GM18873 (cell line): Measurements from ENCODE around the gene EXOC2.
"Not testable (repeated sequence)": the region's sequence is repeated elsewhere in the genome, so short reads cannot be mapped to it uniquely, and the experiment has no call there.

ENCODE experiments used
- ATAC-seq: cut with Tn5 transposase; IDR thresholded peaks from one replicate; pipeline ENCODE4 v1.9.1; 2021; ENCODE audit warnings: mild to moderate bottlenecking, moderate library complexity, moderate number of reproducible peaks; ENCODE audit not compliant: unreplicated experiment, low FRiP score

Gene EXOC2

DNA sequence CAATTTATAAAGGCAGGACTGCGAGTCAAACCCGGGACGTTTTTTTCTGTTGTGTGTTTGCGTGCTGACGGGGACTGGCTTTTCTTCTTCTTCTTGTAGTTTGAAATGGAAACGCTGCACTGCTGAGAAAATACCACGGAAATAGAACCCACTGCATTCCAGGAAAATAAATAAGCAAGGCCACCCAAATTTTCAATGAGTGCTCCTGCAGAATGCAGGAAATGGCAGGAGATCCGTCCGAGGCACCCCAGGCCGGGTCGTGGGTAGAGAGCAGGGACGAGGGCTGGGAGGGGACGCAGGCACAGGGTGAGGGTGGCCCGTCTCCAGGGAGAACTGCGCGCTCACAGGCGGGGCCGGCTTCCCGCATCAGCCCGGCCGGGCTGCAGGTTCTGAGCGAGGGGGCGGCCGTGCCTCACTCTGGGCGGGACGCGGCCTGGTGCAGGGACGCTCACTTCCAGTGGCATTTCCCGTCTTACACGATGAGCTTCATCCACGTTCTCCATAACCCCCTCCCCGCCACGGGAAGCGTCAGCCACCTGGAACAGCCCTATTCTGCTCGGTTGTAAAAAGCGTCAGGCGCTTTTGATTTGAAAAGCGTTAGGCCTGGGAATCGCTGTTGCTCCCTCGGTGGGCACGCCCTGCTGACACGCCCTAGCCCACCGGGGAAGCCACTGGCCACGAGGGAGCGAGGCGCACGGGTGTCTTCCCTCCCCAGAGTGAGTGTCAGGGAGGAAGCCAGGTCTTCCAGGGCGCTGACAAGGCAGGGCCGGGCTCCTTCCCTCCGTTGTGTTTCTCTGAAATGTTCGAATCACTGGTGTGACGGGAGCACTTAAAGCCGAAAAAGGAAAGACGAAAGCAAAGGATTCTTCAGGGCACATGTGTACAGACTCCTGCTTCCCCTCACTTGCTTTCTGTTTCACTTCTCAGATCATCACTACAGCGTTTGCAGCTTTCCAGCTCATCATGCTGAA, 17.9 kb upstream of the EXOC2 start:
- peak; percentile 60 for ATAC-seq

- ATAC-seq = no peak
Measured at GRCh38 chr6:709471-710056, 16.6 kb upstream of the EXOC2 start.

DNA sequence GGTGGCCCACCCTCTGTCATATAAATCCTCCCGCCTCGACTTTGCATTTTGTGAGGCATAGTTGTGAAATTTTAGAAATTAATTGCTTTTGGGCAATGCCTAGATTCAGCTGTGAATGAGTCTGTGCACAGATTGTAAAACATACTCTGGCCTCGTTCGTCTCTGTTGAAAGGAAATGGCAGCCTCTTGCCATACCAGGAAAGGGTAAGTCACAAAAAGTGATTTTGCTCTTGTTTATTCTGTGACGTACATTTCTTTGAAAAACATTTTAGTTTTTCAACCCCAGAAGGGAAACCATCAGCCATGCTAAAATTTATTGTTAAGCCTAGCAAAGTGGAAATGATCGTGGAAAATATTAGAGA, 15.3 kb upstream of the EXOC2 start:
- no peak for ATAC-seq

- no peak for ATAC-seq
Measured at GRCh38 chr6:707576-708236, 14.8 kb upstream of the EXOC2 start.

DNA sequence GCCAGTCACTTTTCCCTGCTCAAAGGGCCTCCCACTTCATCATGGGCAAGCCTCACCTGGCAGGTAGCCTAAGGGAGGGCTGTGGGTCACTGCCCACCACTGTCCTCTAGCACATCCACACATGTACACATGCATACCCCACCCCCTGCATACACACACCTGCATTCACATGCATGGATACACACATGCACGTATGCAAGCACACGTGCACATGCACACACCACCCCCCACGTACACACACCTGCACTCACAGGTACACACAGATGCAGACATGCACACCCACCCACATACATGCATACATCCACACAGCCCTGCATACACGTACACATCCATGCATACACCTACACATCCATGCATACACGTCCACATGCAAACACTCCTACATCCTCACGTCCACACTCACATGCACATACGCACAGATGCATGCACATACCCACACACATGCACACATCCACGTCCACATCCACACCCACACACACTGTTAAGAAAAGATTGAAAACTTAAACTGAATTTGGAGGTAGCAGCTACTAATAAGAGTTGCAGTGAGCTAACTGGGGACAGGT, 14.0 kb upstream of the EXOC2 start:
- no peak for ATAC-seq

DNA sequence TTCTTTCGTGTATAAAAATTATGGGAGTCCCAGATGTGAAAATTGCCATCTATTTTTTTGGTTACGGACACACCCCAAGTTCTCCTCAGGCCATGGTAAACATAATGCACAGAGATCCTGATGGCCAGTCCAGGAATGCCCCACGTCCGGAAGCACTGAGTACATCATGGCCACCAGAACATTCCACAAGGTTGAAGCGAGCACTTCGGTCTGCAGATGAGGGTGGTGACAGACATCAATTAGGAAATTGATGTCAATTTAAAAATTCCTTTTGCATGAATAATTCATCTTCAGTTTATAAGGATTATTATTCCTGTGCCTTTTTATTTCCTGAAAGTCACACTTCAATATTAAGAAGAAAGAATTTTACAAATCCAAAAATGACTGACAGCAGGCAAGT, 13.2 kb upstream of the EXOC2 start:
- no peak for ATAC-seq

DNA sequence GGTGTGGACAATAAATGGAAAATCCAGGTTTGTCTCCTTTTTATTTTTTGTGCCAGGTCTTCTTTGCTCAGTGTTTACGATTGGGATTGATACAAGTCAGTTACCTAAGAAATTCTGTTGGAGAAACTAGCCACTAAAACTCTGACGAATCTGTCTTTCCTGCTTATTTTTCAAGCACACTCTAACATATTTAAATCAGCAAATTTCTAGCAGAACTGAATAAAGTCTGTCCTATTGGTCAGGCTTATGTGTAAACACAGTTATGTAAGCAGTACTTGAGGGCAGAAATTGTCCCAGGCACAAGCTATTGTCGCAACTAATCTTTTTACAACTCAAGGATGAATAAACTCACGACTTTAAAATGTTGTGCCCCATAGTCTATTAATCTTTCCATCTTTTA, 12.1 kb upstream of the EXOC2 start:
- ATAC-seq = no peak

GRCh38 chr6:704046-704445, 11.1 kb upstream of the EXOC2 start:
- no peak for ATAC-seq

DNA sequence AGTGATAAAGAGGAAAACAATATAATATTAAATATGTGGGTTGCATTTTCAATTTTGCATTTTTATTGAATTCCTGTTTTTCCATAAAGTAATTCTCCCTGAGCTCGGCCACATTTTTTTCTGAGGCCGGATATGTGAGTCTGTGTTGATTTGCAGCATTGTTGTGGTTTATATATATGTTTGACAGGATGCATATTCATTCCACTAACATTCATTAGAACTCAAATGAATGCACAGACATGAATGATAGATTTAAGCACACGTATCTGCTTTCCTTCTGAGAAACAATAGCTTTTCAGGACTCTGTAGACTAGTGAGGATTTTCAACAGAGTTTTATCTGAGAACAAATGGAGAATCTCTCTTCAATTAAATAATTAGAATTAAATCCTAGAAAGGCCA, 10.6 kb upstream of the EXOC2 start:
- ATAC-seq = no peak

GRCh38 chr6:701700-702479, 9.0 kb upstream of the EXOC2 start:
- ATAC-seq = no peak

DNA sequence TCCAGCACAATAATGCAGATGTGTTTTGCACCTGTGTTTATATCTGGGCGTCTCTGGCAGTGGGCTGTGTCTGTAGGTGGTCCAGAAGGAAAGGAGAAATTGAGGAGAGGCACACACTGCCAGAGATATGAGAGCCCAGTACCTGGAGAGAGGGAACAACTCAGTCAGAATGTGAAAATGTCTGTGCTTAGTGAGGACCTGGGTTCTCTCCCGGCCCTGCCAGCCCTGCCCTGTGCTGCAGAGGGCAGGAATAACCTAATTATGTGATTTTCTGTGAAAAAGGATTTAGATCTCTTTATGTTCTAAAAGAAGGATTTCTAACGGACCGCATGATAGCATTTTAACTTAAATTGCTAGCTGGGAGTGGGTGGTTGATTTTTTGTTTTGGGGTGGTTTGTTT, 8.3 kb upstream of the EXOC2 start:
- ATAC-seq = no peak

GRCh38 chr6:700490-700889, 7.6 kb upstream of the EXOC2 start:
- ATAC-seq = no peak

- no peak for ATAC-seq
Measured at GRCh38 chr6:699319-699718, 6.4 kb upstream of the EXOC2 start.

- ATAC-seq = not testable (repeated sequence)
Measured at GRCh38 chr6:694431-695126, 1.6 kb upstream of the EXOC2 start.

DNA sequence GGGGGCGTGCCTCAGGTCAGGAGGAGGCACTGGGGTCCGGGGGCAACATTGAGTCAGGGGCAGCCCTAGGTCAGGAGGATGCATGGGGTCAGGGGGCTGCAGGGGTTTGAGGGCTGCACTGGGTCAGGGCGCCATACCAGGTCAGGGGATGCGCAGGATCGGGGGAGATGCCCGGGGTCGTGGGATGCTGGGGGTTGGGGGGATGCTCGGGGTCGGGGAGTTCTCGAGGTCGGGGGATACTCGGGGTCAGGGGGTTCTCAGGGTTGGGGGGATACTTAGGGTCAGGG, 727 bp upstream of the EXOC2 start:
- ATAC-seq = no peak

DNA sequence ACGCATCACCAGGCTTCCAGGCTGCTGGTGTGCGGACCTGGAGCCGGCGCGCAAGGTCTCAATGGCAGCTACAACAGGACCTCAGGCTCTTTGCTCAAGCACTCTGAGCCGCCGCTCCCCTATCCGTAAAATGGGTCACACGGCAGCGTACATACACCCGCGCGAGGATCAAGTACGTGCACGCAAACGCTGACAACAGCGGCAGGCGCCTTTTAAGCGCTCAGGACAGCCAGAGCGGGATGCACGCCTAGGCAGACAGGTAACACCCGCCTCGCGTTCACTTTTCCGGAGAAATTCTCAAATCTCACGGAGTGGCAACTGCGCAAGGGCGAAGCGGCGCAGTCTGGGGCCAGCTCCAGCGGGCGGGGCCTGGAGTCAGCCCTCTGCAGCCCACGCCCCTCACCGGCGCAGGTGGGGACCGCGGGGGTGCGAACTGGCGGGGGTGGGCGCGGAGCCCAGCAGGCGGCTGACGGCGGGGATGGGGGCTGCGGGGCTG, 535 bp downstream of the EXOC2 start:
- peak; percentile 59 for ATAC-seq

DNA sequence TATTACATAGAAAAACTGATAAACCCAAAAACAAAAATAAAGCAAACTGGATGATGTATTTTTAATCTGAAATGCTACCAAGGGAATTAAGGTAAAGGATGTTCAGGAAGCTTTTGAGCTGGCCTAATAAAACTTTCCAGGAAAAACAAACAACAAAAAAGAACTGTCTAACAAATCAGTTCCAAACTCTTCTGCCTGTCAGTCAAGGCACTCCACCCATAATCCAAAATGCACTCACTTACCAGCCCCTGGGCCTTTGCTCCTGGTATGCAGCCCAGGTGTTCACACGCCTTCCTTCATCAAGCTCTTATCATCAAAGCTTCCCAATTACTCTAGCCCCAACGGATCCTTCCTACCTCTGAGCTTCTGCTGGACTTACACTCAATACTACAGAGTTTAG, 3.7 kb downstream of the EXOC2 start:
- ATAC-seq = no peak

- ATAC-seq = no peak
Measured at GRCh38 chr6:686497-686896, 6.4 kb downstream of the EXOC2 start.

DNA sequence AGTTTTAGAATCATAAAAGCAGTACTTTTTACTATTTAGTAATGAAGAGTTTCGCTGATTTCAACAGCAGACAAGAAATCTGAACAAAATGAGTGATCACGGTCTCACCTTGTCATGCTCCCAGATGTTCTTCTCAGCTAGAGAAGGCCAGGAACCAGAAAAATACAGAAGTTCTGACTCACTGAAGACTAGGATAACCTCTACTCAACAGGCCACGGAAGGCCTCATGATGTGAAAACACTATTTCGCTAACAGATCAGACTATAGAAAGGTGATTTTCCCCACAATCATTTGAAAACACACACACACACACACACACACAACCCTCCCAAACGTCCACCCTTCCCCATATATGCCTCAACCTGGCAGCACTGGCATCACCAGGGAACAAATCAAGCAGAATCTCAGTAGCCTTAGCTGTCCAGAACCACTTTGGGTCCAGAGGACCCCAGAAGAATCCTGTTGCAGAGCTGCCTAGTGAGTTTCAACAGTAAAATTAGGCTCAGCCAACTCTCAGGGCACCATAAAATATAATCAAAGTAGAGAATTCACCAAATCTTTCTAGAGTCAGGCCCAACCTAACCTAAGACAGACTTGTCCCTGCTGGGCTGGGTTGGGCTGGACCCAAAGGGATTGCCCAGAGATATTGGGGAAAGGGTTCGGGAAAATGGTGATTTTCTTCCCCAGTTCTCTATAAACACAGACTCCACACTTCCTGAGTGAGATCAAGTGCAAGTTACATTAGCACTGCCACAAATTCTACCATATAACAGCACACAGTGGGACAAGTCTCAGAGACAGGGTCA, 7.9 kb downstream of the EXOC2 start:
- ATAC-seq = peak; percentile 63
